ENCODE data around the gene CCT6B.

Gene CCT6B

GRCh38 chr17:34886831-34887230, 74.4 kb downstream of the CCT6B start:
- Histone ChIP-seq H2BK5ac (ENCODE audit: low read depth, low read length, poor library complexity, severe bottlenecking) (no peak overlapping the region), H4K8ac (ENCODE audit: low read length) (no peak overlapping the region), H2AK5ac (ENCODE audit: low read length, severe bottlenecking) (no peak overlapping the region), H3K4me3 (ENCODE audit: insufficient read depth in 1 of 2, low read depth in 1 of 2, low read length in 2 of 2) (no peak overlapping the region), H3K9ac (ENCODE audit: low read length) (no peak overlapping the region), H3K4ac (ENCODE audit: low read depth in 1 of 2, low read length in 2 of 2) (no peak overlapping the region), H2BK12ac (ENCODE audit: low read length in 2 of 2) (no peak overlapping the region), H3K27me3 (ENCODE audit: control insufficient read depth in 1 of 2, insufficient read depth in 1 of 2, low read length in 2 of 2) (peaks cover 27 to 50% of the 10 kb centered on the region in 2 experiments), H3K4me1 (ENCODE audit: control insufficient read depth, insufficient read depth, low read depth, low read length) (no peaks in the 10 kb centered on the region), H3K36me3 (ENCODE audit: control insufficient read depth in 1 of 2, insufficient read depth in 2 of 2, low read depth in 1 of 2, low read length in 2 of 2) (no peaks in the 10 kb centered on the region), H3K23ac (ENCODE audit: low read length in 2 of 2) (no peak overlapping the region), H4K91ac (ENCODE audit: low read length) (no peak overlapping the region), H3K79me1 (replicated peaks; ENCODE audit: low read length, poor library complexity, severe bottlenecking) (no peaks in the 10 kb centered on the region), H3K14ac (ENCODE audit: low read length in 2 of 2) (no peak overlapping the region), H3K4me2 (ENCODE audit: low read length, poor library complexity, severe bottlenecking) (no peak overlapping the region), H2BK15ac (ENCODE audit: low read depth, poor library complexity, severe bottlenecking) (no peak overlapping the region), H3K9me3 (ENCODE audit: control insufficient read depth, low read length) (no peaks in the 10 kb centered on the region), H3K18ac (ENCODE audit: low read depth in 1 of 2, low read length in 2 of 2) (no peak overlapping the region), H3K27ac (ENCODE audit: low read length, poor library complexity, severe bottlenecking) (no peak overlapping the region), H2BK120ac (ENCODE audit: low read depth, low read length) (no peak overlapping the region), H2AFZ (ENCODE audit: low read depth, low read length) (no peak overlapping the region)
- under 1% methylated on average over 6 of the region's 7 CpGs for WGBS
- DNase-seq: no peak

GRCh38 chr17:34885076-34885475, 76.2 kb downstream of the CCT6B start:
- H3K27ac ChIP-seq (ENCODE audit: low read length, poor library complexity, severe bottlenecking): no peak overlapping the region
- H2AK5ac ChIP-seq (ENCODE audit: low read length, severe bottlenecking): no peak overlapping the region
- H3K79me1 ChIP-seq (replicated peaks; ENCODE audit: low read length, poor library complexity, severe bottlenecking): no peaks in the 10 kb centered on the region
- no peak overlapping the region for H3K4me2 ChIP-seq (ENCODE audit: low read length, poor library complexity, severe bottlenecking)
- 72% methylated on average over 2 of the region's 2 CpGs for WGBS
- no peak overlapping the region for H3K4me3 ChIP-seq (ENCODE audit: insufficient read depth in 1 of 2, low read depth in 1 of 2, low read length in 2 of 2)
- DNase-seq: no peak
- no peaks in the 10 kb centered on the region for H3K36me3 ChIP-seq (ENCODE audit: control insufficient read depth in 1 of 2, insufficient read depth in 2 of 2, low read depth in 1 of 2, low read length in 2 of 2)
- H2BK120ac ChIP-seq (ENCODE audit: low read depth, low read length): no peak overlapping the region
- H2BK5ac ChIP-seq (ENCODE audit: low read depth, low read length, poor library complexity, severe bottlenecking): no peak overlapping the region
- H3K14ac ChIP-seq (ENCODE audit: low read length in 2 of 2): no peak overlapping the region
- H4K91ac ChIP-seq (ENCODE audit: low read length): no peak overlapping the region
- H3K27me3 ChIP-seq (ENCODE audit: control insufficient read depth in 1 of 2, insufficient read depth in 1 of 2, low read length in 2 of 2): peaks cover 27 to 51% of the 10 kb centered on the region in 2 experiments
- H2BK15ac ChIP-seq (ENCODE audit: low read depth, poor library complexity, severe bottlenecking): no peak overlapping the region
- H4K8ac ChIP-seq (ENCODE audit: low read length): no peak overlapping the region
- no peak overlapping the region for H3K18ac ChIP-seq (ENCODE audit: low read depth in 1 of 2, low read length in 2 of 2)
- no peaks in the 10 kb centered on the region for H3K4me1 ChIP-seq (ENCODE audit: control insufficient read depth, insufficient read depth, low read depth, low read length)
- no peak overlapping the region for H2AFZ ChIP-seq (ENCODE audit: low read depth, low read length)
- H3K9ac ChIP-seq (ENCODE audit: low read length): no peak overlapping the region
- no peak overlapping the region for H2BK12ac ChIP-seq (ENCODE audit: low read length in 2 of 2)
- no peak overlapping the region for H3K4ac ChIP-seq (ENCODE audit: low read depth in 1 of 2, low read length in 2 of 2)
- H3K9me3 ChIP-seq (ENCODE audit: control insufficient read depth, low read length): peaks cover 6% of the 10 kb centered on the region
- no peak overlapping the region for H3K23ac ChIP-seq (ENCODE audit: low read length in 2 of 2)

GRCh38 chr17:34884597-34884996, 76.7 kb downstream of the CCT6B start:
- no peak overlapping the region for H2BK120ac ChIP-seq (ENCODE audit: low read depth, low read length)
- H2AK5ac ChIP-seq (ENCODE audit: low read length, severe bottlenecking): no peak overlapping the region
- H3K4ac ChIP-seq (ENCODE audit: low read depth in 1 of 2, low read length in 2 of 2): no peak overlapping the region
- no peak overlapping the region for H2BK5ac ChIP-seq (ENCODE audit: low read depth, low read length, poor library complexity, severe bottlenecking)
- H3K36me3 ChIP-seq (ENCODE audit: control insufficient read depth in 1 of 2, insufficient read depth in 2 of 2, low read depth in 1 of 2, low read length in 2 of 2): no peaks in the 10 kb centered on the region
- H3K18ac ChIP-seq (ENCODE audit: low read depth in 1 of 2, low read length in 2 of 2): no peak overlapping the region
- peaks cover 27 to 52% of the 10 kb centered on the region in 2 experiments for H3K27me3 ChIP-seq (ENCODE audit: control insufficient read depth in 1 of 2, insufficient read depth in 1 of 2, low read length in 2 of 2)
- no peak overlapping the region for H3K9ac ChIP-seq (ENCODE audit: low read length)
- 73% methylated on average over 9 of the region's 9 CpGs for WGBS
- no peak overlapping the region for H3K4me2 ChIP-seq (ENCODE audit: low read length, poor library complexity, severe bottlenecking)
- H3K9me3 ChIP-seq (ENCODE audit: control insufficient read depth, low read length): peaks cover 11% of the 10 kb centered on the region
- H2BK15ac ChIP-seq (ENCODE audit: low read depth, poor library complexity, severe bottlenecking): no peak overlapping the region
- H3K4me3 ChIP-seq (ENCODE audit: insufficient read depth in 1 of 2, low read depth in 1 of 2, low read length in 2 of 2): no peak overlapping the region
- no peaks in the 10 kb centered on the region for H3K4me1 ChIP-seq (ENCODE audit: control insufficient read depth, insufficient read depth, low read depth, low read length)
- H4K91ac ChIP-seq (ENCODE audit: low read length): no peak overlapping the region
- H3K79me1 ChIP-seq (replicated peaks; ENCODE audit: low read length, poor library complexity, severe bottlenecking): no peaks in the 10 kb centered on the region
- H4K8ac ChIP-seq (ENCODE audit: low read length): no peak overlapping the region
- H2AFZ ChIP-seq (ENCODE audit: low read depth, low read length): no peak overlapping the region
- no peak overlapping the region for H3K14ac ChIP-seq (ENCODE audit: low read length in 2 of 2)
- no peak overlapping the region for H3K23ac ChIP-seq (ENCODE audit: low read length in 2 of 2)
- no peak overlapping the region for H2BK12ac ChIP-seq (ENCODE audit: low read length in 2 of 2)
- H3K27ac ChIP-seq (ENCODE audit: low read length, poor library complexity, severe bottlenecking): no peak overlapping the region
- DNase-seq: no peak

- Histone ChIP-seq H3K79me1 (replicated peaks; ENCODE audit: low read length, poor library complexity, severe bottlenecking) (no peaks in the 10 kb centered on the region), H3K9ac (ENCODE audit: low read length) (no peak overlapping the region), H2BK5ac (ENCODE audit: low read depth, low read length, poor library complexity, severe bottlenecking) (no peak overlapping the region), H4K91ac (ENCODE audit: low read length) (no peak overlapping the region), H3K27ac (ENCODE audit: low read length, poor library complexity, severe bottlenecking) (no peak overlapping the region), H3K23ac (ENCODE audit: low read length in 2 of 2) (no peak overlapping the region), H2AFZ (ENCODE audit: low read depth, low read length) (no peak overlapping the region), H2BK15ac (ENCODE audit: low read depth, poor library complexity, severe bottlenecking) (no peak overlapping the region), H3K18ac (ENCODE audit: low read depth in 1 of 2, low read length in 2 of 2) (no peak overlapping the region), H3K4ac (ENCODE audit: low read depth in 1 of 2, low read length in 2 of 2) (no peak overlapping the region), H3K14ac (ENCODE audit: low read length in 2 of 2) (no peak overlapping the region), H2AK5ac (ENCODE audit: low read length, severe bottlenecking) (no peak overlapping the region), H3K9me3 (ENCODE audit: control insufficient read depth, low read length) (peaks cover 14% of the 10 kb centered on the region), H2BK12ac (ENCODE audit: low read length in 2 of 2) (no peak overlapping the region), H4K8ac (ENCODE audit: low read length) (no peak overlapping the region), H2BK120ac (ENCODE audit: low read depth, low read length) (no peak overlapping the region), H3K36me3 (ENCODE audit: control insufficient read depth in 1 of 2, insufficient read depth in 2 of 2, low read depth in 1 of 2, low read length in 2 of 2) (no peaks in the 10 kb centered on the region), H3K27me3 (ENCODE audit: control insufficient read depth in 1 of 2, insufficient read depth in 1 of 2, low read length in 2 of 2) (peaks cover 27 to 52% of the 10 kb centered on the region in 2 experiments), H3K4me3 (ENCODE audit: insufficient read depth in 1 of 2, low read depth in 1 of 2, low read length in 2 of 2) (no peak overlapping the region), H3K4me2 (ENCODE audit: low read length, poor library complexity, severe bottlenecking) (no peak overlapping the region), H3K4me1 (ENCODE audit: control insufficient read depth, insufficient read depth, low read depth, low read length) (no peaks in the 10 kb centered on the region)
- 52% methylated on average over 10 of the region's 12 CpGs for WGBS
- no peak for DNase-seq
Measured at GRCh38 chr17:34883106-34884000, 77.9 kb downstream of the CCT6B start.
